HEK293 (cell line): Measurements from ENCODE around the gene CAPN8.
A peak's percentile ranks its signal among the peaks of the same experiment; 100 is the strongest.

Experiments used
- CTCF ChIA-PET: fragments of 350-600 bp; formaldehyde crosslinking; extraction: SDS; loops from one replicate; lab custom pipeline; 2021; ENCODE audit warnings: antibody characterized with exemption; lab: Yijun Ruan, JAX
- POLR2A ChIA-PET: fragments of 300-600 bp; formaldehyde crosslinking; extraction: SDS; loops from one replicate; lab custom pipeline; 2020; ENCODE audit warnings: antibody characterized with exemption, inconsistent platforms; lab: Yijun Ruan, JAX
- H3K27ac ChIP-seq: fragments of 200-500 bp; sonication (Bioruptor generic); 2 replicates; pipeline ENCODE4 v1.5.1; 2014; ENCODE audit warnings: low read depth, low read length, control low read depth, inconsistent platforms; ENCODE audit errors: extremely low read depth
- H3K36me3 ChIP-seq, 2 experiments: fragments of 200-500 bp in 1 of 2; sonication (Bioruptor generic) in 1 of 2; 1 replicate in 1 of 2; 2 replicates in 1 of 2; pipeline ENCODE4 v1.5.1; 2014 to 2017; ENCODE audit warnings: inconsistent platforms in 2 of 2, low read length in 2 of 2; ENCODE audit not compliant: control insufficient read depth in 2 of 2, insufficient read depth in 1 of 2
- H3K4me1 ChIP-seq: fragments of 200-500 bp; sonication (Bioruptor generic); 2 replicates; pipeline ENCODE4 v1.5.1; 2014; ENCODE audit warnings: mild to moderate bottlenecking, low read length, inconsistent platforms; ENCODE audit not compliant: control insufficient read depth, insufficient read depth
- H3K4me3 ChIP-seq: 2 replicates; pipeline ENCODE4 v1.5.1; 2011; ENCODE audit warnings: low read depth, mild to moderate bottlenecking, control low read depth, low read length, moderate library complexity
- H3K9me3 ChIP-seq: fragments of 200-500 bp; sonication (Bioruptor generic); 2 replicates; pipeline ENCODE4 v1.5.1; 2014; ENCODE audit warnings: low read depth, low read length, inconsistent platforms; ENCODE audit not compliant: control insufficient read depth, insufficient read depth
- FEZF1 ChIP-seq: fragments of 450-650 bp; formaldehyde crosslinking; IDR thresholded peaks from 2 replicates; pipeline ENCODE4 v1.5.1; 2016; ENCODE audit warnings: missing biosample characterization, missing genetic modification characterization
- KLF16 ChIP-seq: fragments of 450-650 bp; formaldehyde crosslinking; IDR thresholded peaks from 2 replicates; pipeline ENCODE4 v1.5.1; 2017; ENCODE audit warnings: missing biosample characterization, missing genetic modification characterization
- MZF1 ChIP-seq: fragments of 450-650 bp; formaldehyde crosslinking; IDR thresholded peaks from 2 replicates; pipeline ENCODE4 v1.5.1; 2017; ENCODE audit warnings: missing biosample characterization, missing genetic modification characterization, borderline replicate concordance
- OSR2 ChIP-seq: fragments of 450-650 bp; formaldehyde crosslinking; IDR thresholded peaks from 2 replicates; pipeline ENCODE4 v1.5.1; 2016; ENCODE audit warnings: missing biosample characterization, missing genetic modification characterization
- PRDM6 ChIP-seq: fragments of 450-650 bp; formaldehyde crosslinking; IDR thresholded peaks from 2 replicates; pipeline ENCODE4 v1.5.1; 2017; ENCODE audit warnings: missing biosample characterization, missing genetic modification characterization
- SCRT1 ChIP-seq: fragments of 450-650 bp; formaldehyde crosslinking; IDR thresholded peaks from 2 replicates; pipeline ENCODE4 v1.5.1; 2016; ENCODE audit warnings: missing biosample characterization, missing genetic modification characterization, borderline replicate concordance
- SCRT2 ChIP-seq: fragments of 450-650 bp; formaldehyde crosslinking; IDR thresholded peaks from 2 replicates; pipeline ENCODE4 v1.5.1; 2016; ENCODE audit warnings: missing biosample characterization, missing genetic modification characterization
- TRIM28 ChIP-seq: IDR thresholded peaks from 2 replicates; pipeline ENCODE4 v1.6.1; 2011; ENCODE audit warnings: low read length, control low read depth, borderline replicate concordance
- ZFHX2 ChIP-seq: fragments of 450-650 bp; formaldehyde crosslinking; conservative IDR thresholded peaks from 2 replicates; pipeline ENCODE4 v1.5.1; 2016; ENCODE audit warnings: missing biosample characterization, missing genetic modification characterization
- ZNF112 ChIP-seq: fragments of 450-650 bp; formaldehyde crosslinking; IDR thresholded peaks from 2 replicates; pipeline ENCODE4 v1.5.0; 2017; ENCODE audit warnings: missing biosample characterization, missing genetic modification characterization
- ZNF146 ChIP-seq: fragments of 450-650 bp; formaldehyde crosslinking; IDR thresholded peaks from 2 replicates; pipeline ENCODE4 v1.5.1; 2016; ENCODE audit warnings: missing biosample characterization, missing genetic modification characterization
- ZNF324 ChIP-seq: fragments of 450-650 bp; formaldehyde crosslinking; IDR thresholded peaks from 2 replicates; pipeline ENCODE4 v1.5.1; 2016; ENCODE audit warnings: missing biosample characterization, missing genetic modification characterization
- ZNF488 ChIP-seq: fragments of 450-650 bp; formaldehyde crosslinking; IDR thresholded peaks from 2 replicates; pipeline ENCODE4 v1.5.1; 2016; ENCODE audit warnings: missing biosample characterization, missing genetic modification characterization
- ZNF518A ChIP-seq: fragments of 450-650 bp; formaldehyde crosslinking; conservative IDR thresholded peaks from 2 replicates; pipeline ENCODE4 v1.5.1; 2016; ENCODE audit warnings: low read depth, missing biosample characterization, missing genetic modification characterization
- ZNF521 ChIP-seq: fragments of 450-650 bp; formaldehyde crosslinking; IDR thresholded peaks from 2 replicates; pipeline ENCODE4 v1.5.1; 2017; ENCODE audit warnings: missing biosample characterization, mild to moderate bottlenecking, missing genetic modification characterization
- ZNF610 ChIP-seq: fragments of 450-650 bp; formaldehyde crosslinking; IDR thresholded peaks from 2 replicates; pipeline ENCODE4 v1.5.1; 2016; ENCODE audit warnings: missing biosample characterization, missing genetic modification characterization, borderline replicate concordance
- ZNF830 ChIP-seq: fragments of 450-650 bp; IDR thresholded peaks from 2 replicates; pipeline ENCODE4 v1.5.0; 2018; ENCODE audit warnings: missing biosample characterization, missing genetic modification characterization, low read depth, mild to moderate bottlenecking, moderate library complexity
- ZSCAN16 ChIP-seq: fragments of 450-650 bp; formaldehyde crosslinking; IDR thresholded peaks from 2 replicates; pipeline ENCODE4 v1.5.1; 2016; ENCODE audit warnings: missing biosample characterization, missing genetic modification characterization
- ZSCAN18 ChIP-seq: fragments of 450-650 bp; formaldehyde crosslinking; IDR thresholded peaks from 2 replicates; pipeline ENCODE4 v1.5.1; 2016; ENCODE audit warnings: missing biosample characterization, missing genetic modification characterization
- ZSCAN4 ChIP-seq: fragments of 450-650 bp; formaldehyde crosslinking; IDR thresholded peaks from 2 replicates; pipeline ENCODE4 v1.5.1; 2017; ENCODE audit warnings: missing biosample characterization, missing genetic modification characterization
- ZSCAN5A ChIP-seq: fragments of 450-650 bp; formaldehyde crosslinking; IDR thresholded peaks from 2 replicates; pipeline ENCODE4 v1.5.1; 2016; ENCODE audit warnings: missing biosample characterization, missing genetic modification characterization

The CAPN8 gene

GRCh38 chr1:223515421-223515820 is 150.1 kb downstream of the CAPN8 start (continued):
- TF ChIP-seq ZNF518A (tag by site-specific recombination): no peak
- TF ChIP-seq MZF1 (tag by site-specific recombination): no peak
- no peak for TF ChIP-seq ZNF324
- no peak for TF ChIP-seq OSR2 (tag by site-specific recombination)
- TF ChIP-seq FEZF1 (tag by site-specific recombination): no peak
- no peak for TF ChIP-seq ZNF521

GRCh38 chr1:223514644-223515043 is 150.9 kb downstream of the CAPN8 start:
- Histone ChIP-seq H3K9me3 (no peaks in the 10 kb centered on the region; the same call in 1 of the 2 replicates), H3K4me3 (no peak overlapping the region), H3K36me3 (no peaks in the 10 kb centered on the region), H3K27ac (no peak overlapping the region), H3K4me1 (peaks cover 13% of the 10 kb centered on the region; the same call in 1 of the 2 replicates)
- CTCF ChIA-PET: interaction anchor here (1.1 to 2.7 kb wide), 4 partner anchors 15 to 381 kb away, joined by 3 to 15 read pairs (median 9); no protein-coding TSS in a partner anchor
- POLR2A ChIA-PET: no interaction called here
- 0 out of 2 replicates have a peak, but pooled peaks have one; percentile 76 for TF ChIP-seq ZSCAN16 (tag by site-specific recombination)
- TF ChIP-seq ZNF488: no peak
- no peak for TF ChIP-seq ZSCAN4 (tag by site-specific recombination)
- no peak for TF ChIP-seq ZSCAN5A (tag by site-specific recombination)
- TF ChIP-seq, all 188 proteins: peak for 1

- Histone ChIP-seq H3K4me1 (peaks cover 13% of the 10 kb centered on the region; the same call in 1 of the 2 replicates), H3K4me3 (no peak overlapping the region), H3K27ac (no peak overlapping the region), H3K9me3 (no peaks in the 10 kb centered on the region; the same call in 1 of the 2 replicates), H3K36me3 (no peaks in the 10 kb centered on the region)
- POLR2A ChIA-PET: interaction anchor here (0.6 to 1.1 kb wide), 2 partner anchors 9 to 11 kb away, joined by 3 to 4 read pairs; no protein-coding TSS in a partner anchor
- CTCF ChIA-PET: interaction anchor here (0.6 to 2.7 kb wide), 8 partner anchors 10 to 696 kb away, joined by 3 to 15 read pairs (median 4); no protein-coding TSS in a partner anchor
- TF ChIP-seq PRDM6 (tag by site-specific recombination): peak; percentile 28; the same call in 1 of the 2 replicates
- no peak for TF ChIP-seq ZNF610
- TF ChIP-seq ZNF830 (tag by site-specific recombination): no peak
- peak; percentile 47; the same call in 1 of the 2 replicates for TF ChIP-seq SCRT2
- TF ChIP-seq KLF16: no peak
- no peak for TF ChIP-seq ZFHX2 (tag by site-specific recombination)
- peak; percentile 57; the same call in 1 of the 2 replicates for TF ChIP-seq OSR2 (tag by site-specific recombination)
- TF ChIP-seq ZNF146: no peak
- no peak for TF ChIP-seq ZSCAN18 (tag by site-specific recombination)
- TF ChIP-seq ZNF112 (tag by site-specific recombination): no peak
- peak; percentile 65; the same call in 1 of the 2 replicates for TF ChIP-seq SCRT1 (tag by site-specific recombination)
- TF ChIP-seq TRIM28: 0 out of 2 replicates have a peak, but pooled peaks have one; percentile 16
Measured at GRCh38 chr1:223513309-223513708, 152.2 kb downstream of the CAPN8 start.
